Measurements from ENCODE around the gene HES2.

GRCh38 chr1:6370006-6370405, 49.7 kb downstream of the HES2 start:
- no peak for TF ChIP-seq CTCF (IDR thresholded peaks at IDR 0.05)
- no peak for TF ChIP-seq POLR2A (IDR thresholded peaks at IDR 0.05)

Data from lower leg skin (tissue), 3 donors.